Osteocyte (in vitro differentiated cells): Measurements from ENCODE around the gene DAPK1. TPM values are rescaled to one million over a fixed set of nuclear protein-coding genes. Genes with fewer than 3 reads are reported as not detected.

Experiments used
- DNase-seq: peaks from one replicate; pipeline ENCODE4 v3.0.0; 2021; ENCODE audit warnings: mixed read lengths; ENCODE audit not compliant: unreplicated experiment; ENCODE audit errors: extremely low spot score
- H3K27ac Mint-ChIP-seq: one replicate; pipeline ENCODE4 v1.8.0; 2021; ENCODE audit warnings: mild to moderate bottlenecking, mixed read lengths; ENCODE audit not compliant: unreplicated experiment
- H3K27me3 Mint-ChIP-seq: one replicate; pipeline ENCODE4 v1.8.0; 2021; ENCODE audit warnings: mixed read lengths; ENCODE audit not compliant: unreplicated experiment
- H3K36me3 Mint-ChIP-seq: one replicate; pipeline ENCODE4 v1.8.0; 2021; ENCODE audit warnings: mixed read lengths; ENCODE audit not compliant: unreplicated experiment
- H3K4me1 Mint-ChIP-seq: one replicate; pipeline ENCODE4 v1.8.0; 2021; ENCODE audit warnings: mixed read lengths; ENCODE audit not compliant: unreplicated experiment
- H3K4me3 Mint-ChIP-seq: one replicate; pipeline ENCODE4 v1.8.0; 2021; ENCODE audit warnings: mild to moderate bottlenecking, moderate library complexity, mixed read lengths; ENCODE audit not compliant: unreplicated experiment
- H3K9me3 Mint-ChIP-seq: one replicate; pipeline ENCODE4 v1.8.0; 2021; ENCODE audit warnings: mixed read lengths; ENCODE audit not compliant: unreplicated experiment
- total RNA-seq: library from RNA; stranded (reverse); gene quantifications from 2 replicates; pipeline ENCODE4 v1.2.1, GENCODE V29; 2021
- TF ChIP-seq, protein P1 (sequence below): fragments of 200-600 bp; sonication (generic); IDR thresholded peaks from 2 replicates; pipeline ENCODE4 v1.5.0; 2021; ENCODE audit warnings: antibody characterized with exemption, mild to moderate bottlenecking, moderate library complexity

Gene DAPK1
- total RNA-seq, 1 donor from 2014 or later = 304 TPM

DNA sequence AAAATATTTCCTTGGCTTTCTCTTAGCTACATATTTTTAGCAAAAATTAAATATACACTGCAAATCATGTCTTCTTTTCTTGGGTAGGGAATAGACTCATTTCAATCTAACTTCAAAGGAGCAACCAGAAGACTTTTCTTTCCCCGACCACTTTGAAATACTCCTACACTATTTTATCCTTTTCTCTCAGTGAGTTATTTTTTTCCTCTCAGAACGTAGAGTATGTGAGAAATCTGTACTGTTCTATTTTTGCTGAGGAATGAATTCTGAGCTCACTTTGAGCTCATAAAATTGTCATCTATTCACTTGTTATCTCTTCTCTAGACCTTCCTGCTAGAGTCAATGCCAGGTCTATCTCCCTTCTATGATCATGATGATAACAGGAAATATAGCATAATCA is 22.2 kb upstream of the DAPK1 start:
- Mint-ChIP-seq H3K27ac (no peak overlapping the region), H3K9me3 (no peaks in the 10 kb centered on the region), H3K36me3 (no peaks in the 10 kb centered on the region), H3K27me3 (no peaks in the 10 kb centered on the region), H3K4me3 (no peak overlapping the region), H3K4me1 (peaks cover 15% of the 10 kb centered on the region)
- TF ChIP-seq, protein P1, sequence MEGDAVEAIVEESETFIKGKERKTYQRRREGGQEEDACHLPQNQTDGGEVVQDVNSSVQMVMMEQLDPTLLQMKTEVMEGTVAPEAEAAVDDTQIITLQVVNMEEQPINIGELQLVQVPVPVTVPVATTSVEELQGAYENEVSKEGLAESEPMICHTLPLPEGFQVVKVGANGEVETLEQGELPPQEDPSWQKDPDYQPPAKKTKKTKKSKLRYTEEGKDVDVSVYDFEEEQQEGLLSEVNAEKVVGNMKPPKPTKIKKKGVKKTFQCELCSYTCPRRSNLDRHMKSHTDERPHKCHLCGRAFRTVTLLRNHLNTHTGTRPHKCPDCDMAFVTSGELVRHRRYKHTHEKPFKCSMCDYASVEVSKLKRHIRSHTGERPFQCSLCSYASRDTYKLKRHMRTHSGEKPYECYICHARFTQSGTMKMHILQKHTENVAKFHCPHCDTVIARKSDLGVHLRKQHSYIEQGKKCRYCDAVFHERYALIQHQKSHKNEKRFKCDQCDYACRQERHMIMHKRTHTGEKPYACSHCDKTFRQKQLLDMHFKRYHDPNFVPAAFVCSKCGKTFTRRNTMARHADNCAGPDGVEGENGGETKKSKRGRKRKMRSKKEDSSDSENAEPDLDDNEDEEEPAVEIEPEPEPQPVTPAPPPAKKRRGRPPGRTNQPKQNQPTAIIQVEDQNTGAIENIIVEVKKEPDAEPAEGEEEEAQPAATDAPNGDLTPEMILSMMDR = no peak
- no peak for DNase-seq

DNA sequence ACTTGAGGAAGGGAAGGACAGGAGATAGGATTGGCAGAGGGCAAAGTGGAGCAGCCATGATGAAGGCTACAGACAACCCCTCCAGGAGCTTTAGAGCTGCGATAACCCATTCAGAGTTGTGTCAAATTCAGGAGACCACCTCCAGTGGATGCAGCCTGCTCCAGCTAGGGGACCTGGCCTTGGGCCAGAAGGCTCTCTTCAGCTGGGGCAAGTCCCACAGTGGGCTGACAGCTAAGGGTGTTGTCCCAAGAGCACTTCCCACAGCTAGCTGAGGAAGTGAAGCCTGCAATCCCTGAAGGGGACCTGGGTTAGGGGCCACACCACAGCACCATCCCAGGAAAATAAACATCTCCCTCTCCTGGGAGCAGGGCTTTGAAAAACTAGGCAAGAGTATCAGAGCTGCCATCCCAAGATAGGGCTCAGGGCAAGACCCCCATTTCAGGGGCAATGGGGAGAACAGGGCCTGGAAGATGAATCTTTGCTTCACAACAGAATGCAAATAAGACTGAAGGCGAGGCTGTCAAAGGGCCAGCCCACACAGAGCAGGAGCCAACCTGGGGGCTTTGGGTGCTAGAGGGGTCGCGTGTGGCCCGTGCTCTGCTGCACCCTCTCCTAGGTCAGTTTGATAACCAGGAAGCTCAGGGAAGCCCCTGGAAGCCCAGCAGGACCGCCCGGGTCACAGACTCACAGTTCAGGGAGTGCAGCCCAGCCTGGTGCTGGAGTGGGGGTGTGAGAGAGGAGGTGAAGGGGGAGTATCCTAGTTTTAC is 19.3 kb upstream of the DAPK1 start:
- Mint-ChIP-seq H3K9me3 (no peaks in the 10 kb centered on the region), H3K27me3 (peaks cover 4% of the 10 kb centered on the region), H3K27ac (no peak overlapping the region), H3K36me3 (no peaks in the 10 kb centered on the region), H3K4me1 (peaks cover 6% of the 10 kb centered on the region), H3K4me3 (no peak overlapping the region)
- DNase-seq = no peak
- TF ChIP-seq, protein P1 = no peak

DNA sequence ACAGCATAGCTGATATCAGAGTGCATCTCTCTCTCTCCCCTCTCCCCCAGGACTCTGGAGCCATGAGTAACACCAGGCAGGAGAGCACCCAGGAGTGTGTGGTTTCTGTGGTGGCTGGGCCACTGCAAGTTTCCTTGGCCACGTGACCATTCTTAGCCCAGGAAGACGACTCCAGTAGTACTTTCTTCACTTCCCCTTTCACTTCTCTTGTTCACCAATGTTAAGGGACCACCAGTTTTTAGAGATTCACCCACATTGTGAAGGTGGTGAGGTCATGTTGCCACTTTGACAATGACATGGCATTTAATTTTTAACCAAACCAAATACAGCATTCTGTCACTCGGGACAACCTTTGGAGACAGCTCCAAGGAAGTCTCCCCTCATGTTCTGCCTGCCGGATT is 17.9 kb upstream of the DAPK1 start:
- Mint-ChIP-seq H3K36me3 (no peaks in the 10 kb centered on the region), H3K27ac (no peak overlapping the region), H3K27me3 (peaks cover 4% of the 10 kb centered on the region), H3K9me3 (no peaks in the 10 kb centered on the region), H3K4me1 (peaks cover 3% of the 10 kb centered on the region), H3K4me3 (no peak overlapping the region)
- TF ChIP-seq, protein P1 = no peak
- no peak for DNase-seq

DNA sequence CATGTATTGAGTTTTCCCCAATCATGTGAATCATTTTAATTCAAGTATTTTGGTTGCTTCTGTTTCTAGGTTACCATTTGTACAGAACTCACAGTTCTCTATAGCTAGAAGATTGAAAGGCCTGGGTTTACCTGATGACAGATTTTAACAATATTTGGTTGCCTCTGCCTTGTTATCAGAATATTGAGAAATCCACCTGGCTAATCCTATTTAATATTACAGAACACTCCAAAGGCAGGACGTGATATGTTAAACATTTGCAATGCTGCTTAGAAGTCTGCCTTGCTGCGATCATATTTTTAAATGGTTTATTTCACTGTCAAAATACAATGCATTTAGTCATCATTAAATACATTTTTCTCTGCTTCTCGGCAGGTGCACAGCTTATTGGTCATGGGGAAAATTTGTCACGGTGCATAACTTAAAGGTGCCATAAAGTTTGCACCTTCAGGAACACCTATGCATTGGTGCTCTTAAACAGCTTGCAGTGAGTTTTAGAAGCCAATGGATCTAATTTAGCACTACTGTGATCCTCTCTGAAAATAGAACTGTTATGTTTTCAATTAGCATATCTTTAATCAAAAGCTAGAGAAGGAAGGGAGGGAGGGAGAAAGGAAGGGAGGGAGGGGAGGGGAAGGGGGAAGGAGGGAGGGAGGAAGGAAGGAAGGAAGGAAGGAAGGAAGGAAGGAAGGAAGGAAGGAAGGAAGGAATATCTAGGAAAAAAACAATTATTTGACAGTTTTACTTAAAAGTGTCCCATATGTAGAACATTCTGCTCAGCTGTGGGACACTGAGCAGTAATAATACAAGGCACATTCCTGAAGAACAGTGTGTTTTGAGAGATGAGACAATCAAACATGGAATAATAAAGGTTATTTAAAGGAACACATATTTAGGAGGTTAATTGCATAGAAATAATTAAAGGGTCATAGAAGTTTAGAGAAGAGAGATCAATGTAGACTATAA is 15.5 kb upstream of the DAPK1 start:
- Mint-ChIP-seq H3K36me3 (no peaks in the 10 kb centered on the region), H3K27me3 (peaks cover 4% of the 10 kb centered on the region), H3K27ac (no peak overlapping the region), H3K4me1 (no peaks in the 10 kb centered on the region), H3K9me3 (no peaks in the 10 kb centered on the region), H3K4me3 (no peak overlapping the region)
- no peak for DNase-seq
- TF ChIP-seq, protein P1 = no peak

DNA sequence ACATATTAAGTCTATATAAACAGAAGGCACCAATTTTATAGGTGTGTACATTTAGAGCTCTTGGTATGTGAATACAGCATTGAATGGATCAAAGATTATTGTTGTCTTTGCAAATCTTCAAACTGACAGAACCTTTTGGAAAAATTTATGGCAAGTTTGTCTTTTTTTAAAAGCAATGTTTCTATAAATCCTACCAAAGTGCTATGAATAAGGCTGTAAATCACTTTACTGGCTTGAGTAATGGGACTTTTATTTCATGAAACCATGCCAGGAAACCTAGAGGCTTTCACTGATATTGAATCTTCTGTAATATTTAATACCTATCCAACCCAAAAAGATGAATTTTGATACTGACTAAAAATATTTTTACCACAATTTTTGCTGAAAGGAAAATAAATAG is 7.4 kb upstream of the DAPK1 start:
- H3K4me1 Mint-ChIP-seq = peaks cover 11% of the 10 kb centered on the region
- no peak overlapping the region for H3K4me3 Mint-ChIP-seq
- DNase-seq = no peak
- H3K36me3 Mint-ChIP-seq = no peaks in the 10 kb centered on the region
- H3K27me3 Mint-ChIP-seq = no peaks in the 10 kb centered on the region
- TF ChIP-seq, protein P1 = no peak
- no peak overlapping the region for H3K27ac Mint-ChIP-seq
- H3K9me3 Mint-ChIP-seq = no peaks in the 10 kb centered on the region
